ENCODE data around the gene SLC35B2.

- TF ChIP-seq CTCF (IDR thresholded peaks at IDR 0.05) (no peak), POLR2A (IDR thresholded peaks at IDR 0.05) (no peak)
Measured at GRCh38 chr6:44257753-44258324, 511 bp upstream of the SLC35B2 start.

All from esophagus squamous epithelium (tissue), 4 donors.